GM23248 (cell line): ENCODE data around the gene LATS2.

ENCODE experiments used
- EZH2 ChIP-seq: fragments of 200-600 bp; sonication (generic); IDR thresholded peaks from 2 replicates; pipeline ENCODE4 v1.6.1; 2018; ENCODE audit warnings: antibody characterized with exemption, mild to moderate bottlenecking; ENCODE audit not compliant: insufficient read depth, poor library complexity, severe bottlenecking
- EZH2phosphoT487 ChIP-seq: fragments of 200-600 bp; sonication (generic); IDR thresholded peaks from 2 replicates; pipeline ENCODE4 v1.6.1; 2018; ENCODE audit warnings: antibody characterized with exemption, moderate library complexity, mild to moderate bottlenecking, low read depth; ENCODE audit not compliant: insufficient read depth

GRCh38 chr13:21006141-21007005 lies 55.0 kb downstream of the LATS2 start:
- TF ChIP-seq EZH2phosphoT487: no peak
- no peak for TF ChIP-seq EZH2
